ENCODE results near the gene DPEP1.
"Not testable (repeated sequence)": the region's sequence is repeated elsewhere in the genome, so short reads cannot be mapped to it uniquely, and the experiment has no call there.

Gene DPEP1

DNA sequence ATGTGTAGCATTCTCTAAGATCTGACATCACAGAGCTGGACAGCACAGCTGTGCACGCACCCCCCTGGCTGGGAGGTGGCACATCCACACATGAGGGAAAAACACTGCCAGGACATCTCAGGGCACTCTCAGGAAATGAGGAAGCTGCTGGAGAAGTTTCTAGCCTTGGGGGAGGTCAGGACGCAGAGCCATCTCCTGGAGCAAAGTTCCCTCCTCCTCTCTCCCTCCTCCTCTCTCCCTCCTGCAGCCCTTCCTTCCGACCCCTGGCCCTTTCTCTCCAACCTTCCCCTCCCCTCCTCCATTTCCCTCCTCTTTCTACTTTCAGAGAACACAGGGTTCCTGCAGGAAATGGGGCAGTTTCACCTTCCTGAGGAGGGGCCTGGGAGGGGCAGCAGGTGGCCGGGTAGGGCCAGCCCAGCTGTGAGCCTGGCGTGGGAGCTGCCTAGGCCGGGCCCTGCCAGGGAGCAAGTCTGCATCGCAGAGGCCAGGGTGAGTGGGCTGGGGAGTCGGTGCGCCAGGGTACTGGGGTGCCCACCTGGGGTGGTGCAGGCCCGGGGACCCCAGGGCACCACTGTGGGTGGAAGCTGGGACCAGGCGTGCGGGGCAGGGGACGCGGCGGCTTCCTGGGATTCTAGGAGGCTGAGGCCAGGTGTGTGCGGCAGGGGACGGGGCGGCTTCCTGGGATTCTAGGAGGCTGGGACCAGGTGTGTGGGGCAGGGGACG is at the start of gene DPEP1:
TSS of gene DPEP1 (plus strand) at position 412 of the 723 bp plus-strand sequence. CDS start 16,769 bp downstream, outside the sequence.
- DNase-seq = no peak

DNA sequence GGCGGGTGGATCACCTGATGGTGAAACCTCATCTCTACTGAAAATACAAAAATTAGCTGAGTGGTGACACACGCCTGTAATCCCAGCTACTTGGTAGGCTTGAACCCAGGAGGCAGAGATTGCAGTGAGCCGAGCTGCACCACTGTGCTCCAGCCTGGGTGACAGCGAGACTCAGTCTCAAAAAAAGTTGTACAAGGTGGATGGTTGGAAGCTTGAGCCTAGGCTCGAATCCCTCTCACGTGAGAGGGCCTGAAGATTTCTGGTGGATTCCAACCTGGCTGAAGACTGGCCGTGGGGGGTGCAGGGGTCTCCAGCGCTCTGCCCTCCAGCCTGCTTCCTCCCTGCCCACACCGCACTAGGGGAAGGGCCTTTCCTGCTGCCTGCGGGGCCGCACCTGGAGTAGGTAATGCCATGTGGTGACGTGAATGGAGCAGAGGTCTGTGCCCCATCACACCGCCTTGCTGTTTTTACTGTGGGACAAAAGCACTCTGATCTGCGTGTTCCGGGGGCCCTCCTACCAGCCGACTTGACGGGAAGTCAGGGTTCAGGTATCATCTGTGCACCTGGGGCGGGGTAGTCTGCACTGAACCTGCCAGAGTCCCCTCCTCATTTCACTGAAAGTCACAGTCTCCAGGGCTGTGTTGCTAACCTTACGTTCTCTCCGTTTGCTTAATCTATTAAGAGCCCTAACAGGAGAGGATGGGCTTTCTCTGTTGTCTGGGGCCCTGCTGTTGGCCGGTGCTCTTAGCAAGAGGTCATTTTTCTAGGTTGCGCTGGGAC is 48.8 kb upstream of the DPEP1 start:
- no peak for DNase-seq

DNA sequence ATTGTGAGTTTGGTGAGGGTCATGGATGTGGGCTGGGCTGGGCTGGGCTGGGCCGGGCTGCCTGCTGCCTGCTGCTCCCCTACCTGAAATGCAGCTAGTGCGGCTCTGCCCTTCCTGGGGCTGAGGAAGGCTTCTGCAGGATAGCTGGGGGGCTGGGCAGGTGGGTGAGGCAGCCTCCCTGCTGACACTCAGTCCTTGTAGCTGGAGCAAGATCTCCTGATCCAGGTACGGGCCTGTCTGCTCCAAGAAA is 48.3 kb upstream of the DPEP1 start:
- DNase-seq = no peak

DNA sequence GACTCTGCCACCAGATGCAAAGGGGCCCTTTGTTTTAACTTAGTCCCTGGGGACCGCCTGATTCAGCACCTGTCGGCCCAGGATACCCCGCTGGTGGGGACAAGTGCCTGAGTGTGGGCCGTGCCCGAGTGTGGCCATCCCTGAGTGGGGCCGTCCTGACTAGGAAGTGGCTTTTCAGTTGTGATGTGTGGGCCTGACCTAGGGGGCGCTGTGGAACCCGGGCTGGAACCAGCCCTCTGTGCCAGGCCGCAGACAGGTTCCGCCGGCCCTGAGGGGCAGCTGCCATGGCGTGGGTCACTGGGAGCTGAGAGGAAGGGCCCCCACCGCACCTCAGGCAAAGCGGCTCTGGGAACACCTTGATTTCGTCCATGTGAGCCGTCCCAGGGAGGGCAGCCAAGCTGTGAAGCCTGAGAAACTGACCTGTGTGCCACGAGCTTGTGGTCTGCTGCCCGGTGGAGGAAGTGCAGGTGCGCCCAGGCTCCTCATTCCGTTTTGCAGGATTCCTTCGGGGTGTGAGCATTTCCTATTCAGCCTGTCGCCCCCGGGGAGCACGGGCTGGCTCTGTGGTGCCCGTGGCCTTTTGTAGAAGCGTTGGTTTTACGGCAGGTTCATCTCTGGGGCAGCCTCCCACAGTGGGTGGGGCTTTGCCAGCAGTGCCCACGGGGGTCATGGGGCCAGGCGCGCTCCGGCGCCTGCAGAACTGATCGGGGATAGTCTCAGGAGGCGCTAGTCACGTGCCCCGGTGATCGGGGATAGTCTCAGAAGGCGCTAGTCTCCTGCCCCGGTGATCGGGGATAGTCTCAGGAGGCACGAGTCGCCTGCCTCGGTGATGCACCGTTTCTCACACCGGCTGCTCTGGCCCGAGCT is 47.7 kb upstream of the DPEP1 start:
- peak; percentile 14 for DNase-seq

DNA sequence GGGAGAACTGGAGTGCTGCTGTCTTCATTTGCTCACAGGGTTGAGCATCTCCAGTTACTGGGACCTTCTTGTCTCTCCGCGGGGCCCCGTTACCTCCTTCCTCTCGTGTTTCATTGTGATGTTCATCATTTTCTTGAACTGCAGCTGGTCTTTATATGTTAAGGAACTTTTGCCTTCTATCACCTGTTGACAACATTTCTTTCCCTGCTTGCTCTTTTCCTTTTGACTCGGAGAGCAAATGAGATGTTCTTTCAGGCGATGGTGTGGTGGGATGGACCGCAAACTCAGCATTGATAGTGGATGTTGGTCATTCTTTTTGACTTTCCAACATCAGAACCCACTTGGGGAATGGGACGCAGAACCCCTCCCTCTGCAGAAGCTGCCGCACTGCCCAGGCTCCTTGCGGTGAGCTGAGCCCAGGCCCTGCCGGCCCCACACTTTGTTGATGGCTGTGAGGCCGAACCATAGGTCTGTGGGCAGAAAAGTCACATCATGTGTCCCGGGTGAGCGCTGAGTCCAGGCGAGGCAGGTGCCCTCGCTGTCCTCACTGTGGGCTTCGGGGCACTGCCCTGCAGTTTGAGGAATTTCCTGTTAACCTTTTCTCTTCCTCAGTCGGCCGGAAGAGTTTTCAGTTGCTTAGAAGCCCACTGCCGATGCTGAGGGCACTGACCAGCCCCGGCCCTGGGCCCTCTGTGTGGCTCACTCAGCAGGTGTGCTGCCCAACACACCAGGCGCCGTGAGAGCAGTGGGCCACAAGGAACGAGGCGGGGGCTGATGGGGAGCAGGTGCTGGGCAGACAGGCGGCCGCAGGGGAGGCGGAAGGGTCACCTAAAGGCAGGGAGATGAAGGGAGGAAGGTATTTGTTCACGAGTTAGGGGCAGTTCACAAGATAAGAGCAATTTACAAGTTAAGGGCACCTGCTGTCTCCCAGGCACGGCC is 45.5 kb upstream of the DPEP1 start:
- no peak for DNase-seq

DNA sequence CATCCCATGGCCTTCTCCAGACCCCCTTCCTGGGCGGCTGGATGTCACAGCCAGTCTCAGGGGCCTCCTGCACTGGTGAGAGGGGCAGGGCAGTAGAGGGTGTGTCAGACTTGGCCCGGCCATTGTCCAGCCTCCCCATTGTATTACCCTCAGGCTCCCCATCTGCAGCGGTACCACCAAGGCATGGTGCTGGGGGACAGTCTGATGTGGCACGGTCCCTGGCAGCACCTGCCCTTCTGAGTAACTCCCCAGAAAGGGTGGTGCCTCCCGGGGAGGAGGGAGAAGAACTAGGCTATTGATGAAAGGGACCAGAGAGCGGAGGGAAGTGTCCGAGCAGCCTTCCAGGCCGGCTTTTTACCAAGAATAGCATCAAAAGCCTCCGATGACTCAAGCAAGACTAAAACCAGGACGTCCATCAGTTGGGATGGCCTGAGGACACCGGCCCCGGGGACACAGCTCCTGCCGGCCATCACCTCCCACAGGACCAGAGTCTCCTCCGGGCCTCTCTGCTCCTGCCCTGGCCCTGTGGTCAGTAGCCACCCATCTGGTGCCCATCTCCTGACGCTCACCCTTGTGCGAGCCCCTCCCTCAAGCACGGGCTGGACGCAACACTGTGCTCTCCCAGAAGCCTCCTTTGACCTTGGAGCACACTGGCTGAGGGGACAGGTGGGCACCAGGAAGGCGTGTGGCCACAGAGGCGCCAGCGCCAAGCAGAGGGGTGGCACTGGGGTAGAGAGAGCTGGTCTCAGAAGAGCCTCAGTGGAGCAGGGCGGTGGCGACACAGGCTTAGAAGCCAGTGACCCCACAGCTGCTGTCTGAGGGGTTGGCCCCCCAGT is 43.7 kb upstream of the DPEP1 start:
- DNase-seq = no peak

DNA sequence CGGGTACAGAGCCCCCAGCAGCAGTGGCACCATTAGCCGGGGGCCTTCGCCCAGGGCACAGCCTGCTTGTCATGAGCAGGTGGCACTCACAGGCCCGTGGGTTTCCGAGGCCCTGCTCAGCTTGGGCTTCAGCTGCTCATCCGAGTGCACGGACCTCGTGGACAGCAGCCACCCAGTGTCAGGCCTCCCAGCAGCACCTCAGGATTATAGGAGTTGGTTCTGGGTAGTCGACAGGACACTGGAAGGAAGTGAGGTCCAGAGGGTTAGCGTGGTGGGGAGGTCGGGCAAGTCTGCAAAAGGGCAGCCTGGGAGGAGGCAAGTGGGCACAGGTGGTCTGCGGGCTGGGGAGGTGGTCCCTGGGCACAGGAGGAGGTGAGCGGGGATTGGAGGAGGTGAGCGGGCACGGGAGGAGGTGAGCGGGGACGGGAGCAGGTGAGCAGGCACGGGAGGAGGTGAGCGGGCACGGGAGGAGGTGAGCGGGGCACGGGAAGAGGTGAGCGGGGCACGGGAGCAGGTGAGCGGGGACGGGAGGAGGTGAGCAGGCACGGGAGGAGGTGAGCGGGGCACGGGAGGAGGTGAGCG is 43.0 kb upstream of the DPEP1 start:
- DNase-seq = no peak

DNA sequence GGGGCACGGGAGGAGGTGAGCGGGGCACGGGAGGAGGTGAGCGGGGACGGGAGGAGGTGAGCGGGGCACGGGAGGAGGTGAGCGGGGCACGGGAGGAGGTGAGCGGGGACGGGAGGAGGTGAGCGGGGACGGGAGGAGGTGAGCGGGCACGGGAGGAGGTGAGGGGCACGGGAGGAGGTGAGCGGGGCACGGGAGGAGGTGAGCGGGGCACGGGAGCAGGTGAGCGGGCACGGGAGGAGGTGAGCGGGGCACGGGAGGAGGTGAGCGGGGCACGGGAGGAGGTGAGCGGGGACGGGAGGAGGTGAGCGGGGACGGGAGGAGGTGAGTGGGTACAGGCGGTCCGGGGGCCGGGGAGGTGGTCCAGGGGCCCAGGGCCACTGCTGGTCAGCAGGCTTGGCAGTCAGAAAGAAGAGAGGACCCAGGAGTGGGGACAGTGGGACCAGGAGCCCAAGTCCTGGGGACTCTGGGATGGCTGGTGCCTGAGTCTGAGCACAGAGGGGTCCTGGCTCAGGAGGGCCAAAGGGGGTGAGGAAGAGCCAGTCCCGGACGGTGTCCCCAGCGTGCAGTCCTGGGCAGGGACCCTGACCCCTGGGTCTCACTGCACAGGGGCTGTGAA is 42.4 kb upstream of the DPEP1 start:
- DNase-seq = not testable (repeated sequence)

DNA sequence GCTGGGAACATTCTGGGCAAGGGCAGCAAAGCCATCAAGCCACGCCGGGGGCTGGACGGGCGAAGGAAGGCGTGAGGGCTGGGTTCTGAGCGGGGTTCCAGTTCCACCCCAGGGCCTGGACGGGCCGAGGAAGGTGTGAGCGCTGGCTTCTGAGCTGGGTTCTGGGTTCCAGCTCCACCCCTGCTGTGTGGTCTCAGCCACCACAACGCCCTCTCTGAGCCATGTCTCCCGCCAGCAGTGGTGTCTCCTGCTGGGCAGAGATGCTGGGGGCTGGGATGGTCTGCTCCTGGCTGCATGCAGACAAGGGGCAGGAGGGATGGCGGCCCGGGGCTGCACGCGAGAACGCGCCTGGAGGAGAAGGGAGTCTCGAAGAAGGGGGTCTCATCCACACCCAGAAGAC is 41.8 kb upstream of the DPEP1 start:
- no peak for DNase-seq

DNA sequence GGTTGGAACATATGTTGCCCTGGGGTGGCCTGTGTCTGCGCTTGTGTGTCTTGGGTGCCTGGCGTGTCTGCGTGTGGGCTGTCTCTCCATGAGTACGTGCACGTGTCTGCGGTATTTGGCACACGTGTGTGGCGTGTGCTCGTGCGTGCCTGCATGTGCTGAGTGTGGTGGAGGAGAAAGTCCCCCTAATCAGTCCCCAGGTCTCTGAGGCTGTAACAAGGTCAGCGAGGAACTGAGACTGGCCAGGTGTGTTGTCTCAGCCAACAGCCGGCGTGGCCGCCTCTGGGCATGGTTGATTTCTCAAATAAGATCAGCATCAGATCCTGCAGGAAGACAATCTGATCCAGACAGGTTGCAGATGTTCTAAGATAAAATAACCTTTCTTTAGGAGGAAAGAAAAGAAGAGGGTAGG is 41.4 kb upstream of the DPEP1 start:
- DNase-seq = no peak

DNA sequence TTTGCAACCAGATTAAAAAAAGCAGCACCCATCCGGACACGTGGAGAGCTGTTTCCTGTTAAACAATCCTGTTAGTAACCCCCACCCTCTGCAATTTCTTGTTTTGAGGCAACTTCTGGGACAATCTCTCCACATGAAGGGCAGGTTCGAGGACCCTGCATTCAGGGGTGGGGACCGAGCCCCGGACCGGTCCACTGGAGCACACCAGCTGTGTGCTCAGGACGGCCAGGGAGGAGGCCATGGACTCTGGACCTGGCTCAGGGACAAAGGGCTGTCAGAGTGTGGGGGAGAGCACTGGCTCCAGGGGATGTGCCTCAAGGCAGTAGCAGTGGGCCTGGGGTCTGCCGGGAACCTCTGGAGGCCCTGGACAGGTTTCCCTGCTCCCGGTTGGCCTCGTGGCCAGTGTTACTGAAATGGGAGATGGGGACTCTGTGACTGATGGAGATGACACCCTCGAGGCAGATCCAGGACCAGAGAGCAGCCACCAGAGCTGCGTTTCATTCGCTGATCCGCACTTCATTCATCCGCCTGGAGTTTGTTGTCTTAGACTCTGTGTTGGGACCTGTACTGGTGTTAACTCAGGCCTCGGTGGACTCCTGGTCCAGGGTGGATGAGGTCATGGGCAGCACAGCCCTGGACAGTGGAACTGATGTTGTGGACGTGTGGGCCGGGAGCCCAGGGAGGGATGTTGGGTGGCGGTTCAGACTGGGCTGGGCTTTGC is 40.8 kb upstream of the DPEP1 start:
- no peak for DNase-seq

DNA sequence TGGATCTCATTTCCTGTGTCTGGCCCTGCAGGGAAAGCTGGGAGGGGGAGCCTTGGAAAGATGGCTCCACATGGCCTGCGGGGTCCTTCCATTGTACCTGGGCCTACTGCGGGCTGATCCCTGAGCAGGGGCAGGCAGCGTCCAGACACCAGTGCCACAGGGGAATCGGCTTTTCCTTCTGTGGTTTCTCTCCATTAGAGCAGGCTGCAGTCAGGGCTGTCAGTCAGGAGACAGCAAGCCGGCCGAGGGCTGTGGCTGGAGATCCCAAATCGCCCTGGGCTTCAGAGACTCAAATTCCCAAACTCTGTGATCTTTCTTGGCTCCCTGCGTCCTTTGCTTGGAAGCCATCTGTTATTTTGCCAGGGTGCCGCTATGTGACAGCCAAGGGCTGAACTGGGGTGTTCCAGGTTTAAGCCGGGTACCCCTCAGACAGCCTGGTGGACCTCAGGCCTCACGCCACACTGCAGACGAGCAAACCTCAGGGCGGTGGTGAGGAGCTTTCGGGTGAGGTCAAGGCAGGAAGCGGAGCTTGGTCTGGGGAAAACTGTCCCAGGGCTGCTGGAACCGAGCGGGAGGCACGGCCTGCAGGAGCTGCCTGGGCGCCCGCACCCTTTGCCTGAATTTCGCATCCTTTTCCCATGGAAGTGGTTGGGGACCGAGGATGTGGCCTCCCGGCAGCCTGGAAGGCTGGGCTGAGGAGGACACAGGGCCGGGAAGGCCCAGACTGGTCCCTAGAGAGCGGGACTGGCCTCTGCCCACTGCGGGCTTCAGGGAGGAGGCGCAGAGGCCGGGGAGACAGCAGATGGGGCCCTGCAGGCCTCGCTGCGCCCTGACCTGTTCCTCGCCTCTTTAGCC is 39.4 kb upstream of the DPEP1 start:
- no peak for DNase-seq

DNA sequence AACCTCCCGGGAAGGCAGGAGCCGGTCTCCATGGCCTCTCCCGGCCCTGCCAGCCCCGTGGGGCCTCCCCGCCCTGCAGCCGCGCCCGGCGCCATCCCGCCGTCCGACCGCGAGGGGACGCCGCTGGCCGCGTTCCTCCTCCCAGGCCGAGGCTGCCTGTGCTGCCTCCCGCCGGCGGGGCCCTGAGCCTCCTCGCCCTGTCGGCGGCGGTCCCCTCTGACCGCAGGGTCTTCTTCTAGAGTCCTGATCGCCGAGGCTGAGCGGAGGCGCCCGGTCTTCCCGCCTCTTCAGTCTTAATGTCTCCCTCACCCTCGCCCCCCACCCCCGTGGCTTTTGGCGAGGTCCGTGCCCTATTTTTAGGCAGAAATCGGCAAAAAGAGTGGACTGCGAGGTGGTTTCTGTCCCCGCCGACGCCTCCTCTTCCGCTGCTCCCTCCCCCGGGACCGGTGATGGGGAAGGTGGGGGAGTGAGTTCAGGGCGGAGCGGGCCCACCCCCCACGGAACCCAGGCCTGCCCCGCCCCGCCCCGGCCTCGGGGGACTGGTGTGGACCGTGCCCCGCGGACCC is 38.7 kb upstream of the DPEP1 start:
- peak; percentile 9 for DNase-seq

DNA sequence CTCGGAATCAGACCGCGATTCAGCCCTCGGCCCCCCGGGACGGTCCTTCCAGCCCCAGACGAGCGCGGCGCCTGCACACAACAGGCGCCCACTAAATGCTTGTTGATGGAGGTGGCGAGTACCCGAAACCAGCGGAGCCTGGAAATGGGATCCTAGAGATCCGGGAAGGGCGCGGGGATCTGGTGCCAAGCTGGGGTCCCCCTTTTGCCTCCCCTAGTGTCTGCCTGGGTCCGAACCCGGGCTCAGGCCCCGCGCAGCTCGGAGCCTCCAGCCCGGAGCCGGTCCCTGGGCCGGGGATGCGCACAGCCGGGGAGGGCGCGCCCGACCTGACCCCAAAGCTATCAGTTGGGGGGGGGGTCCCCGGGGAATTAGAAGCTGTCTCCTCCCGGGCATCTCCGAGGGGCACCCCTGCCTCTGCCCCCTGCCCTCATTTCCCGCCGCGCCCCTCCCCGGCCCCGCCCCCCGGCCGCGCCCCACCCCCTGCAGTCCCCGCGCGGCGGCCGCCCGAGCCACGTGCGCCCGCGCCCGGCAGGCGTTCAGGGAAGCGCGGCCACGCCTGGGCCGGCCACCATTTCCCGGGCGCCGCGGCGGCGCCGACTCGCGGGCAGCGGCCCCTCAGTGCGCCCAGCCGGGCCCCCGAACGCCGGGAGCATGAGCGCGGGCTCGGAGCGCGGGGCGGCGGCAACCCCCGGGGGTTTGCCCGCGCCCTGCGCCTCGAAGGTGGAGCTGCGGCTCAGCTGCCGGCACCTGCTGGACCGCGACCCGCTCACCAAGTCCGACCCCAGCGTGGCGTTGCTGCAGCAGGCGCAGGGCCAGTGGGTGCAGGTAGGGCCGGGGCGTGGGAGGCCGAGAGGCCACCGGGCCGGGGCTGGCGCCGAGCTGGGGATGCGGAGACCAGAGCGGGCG is 37.9 kb upstream of the DPEP1 start, which contains the start of gene CPNE7:
TSS of gene CPNE7 (plus strand) at position 512 of the 906 bp plus-strand sequence. CDS start at position 652, 140 bp downstream.
- DNase-seq = no peak

DNA sequence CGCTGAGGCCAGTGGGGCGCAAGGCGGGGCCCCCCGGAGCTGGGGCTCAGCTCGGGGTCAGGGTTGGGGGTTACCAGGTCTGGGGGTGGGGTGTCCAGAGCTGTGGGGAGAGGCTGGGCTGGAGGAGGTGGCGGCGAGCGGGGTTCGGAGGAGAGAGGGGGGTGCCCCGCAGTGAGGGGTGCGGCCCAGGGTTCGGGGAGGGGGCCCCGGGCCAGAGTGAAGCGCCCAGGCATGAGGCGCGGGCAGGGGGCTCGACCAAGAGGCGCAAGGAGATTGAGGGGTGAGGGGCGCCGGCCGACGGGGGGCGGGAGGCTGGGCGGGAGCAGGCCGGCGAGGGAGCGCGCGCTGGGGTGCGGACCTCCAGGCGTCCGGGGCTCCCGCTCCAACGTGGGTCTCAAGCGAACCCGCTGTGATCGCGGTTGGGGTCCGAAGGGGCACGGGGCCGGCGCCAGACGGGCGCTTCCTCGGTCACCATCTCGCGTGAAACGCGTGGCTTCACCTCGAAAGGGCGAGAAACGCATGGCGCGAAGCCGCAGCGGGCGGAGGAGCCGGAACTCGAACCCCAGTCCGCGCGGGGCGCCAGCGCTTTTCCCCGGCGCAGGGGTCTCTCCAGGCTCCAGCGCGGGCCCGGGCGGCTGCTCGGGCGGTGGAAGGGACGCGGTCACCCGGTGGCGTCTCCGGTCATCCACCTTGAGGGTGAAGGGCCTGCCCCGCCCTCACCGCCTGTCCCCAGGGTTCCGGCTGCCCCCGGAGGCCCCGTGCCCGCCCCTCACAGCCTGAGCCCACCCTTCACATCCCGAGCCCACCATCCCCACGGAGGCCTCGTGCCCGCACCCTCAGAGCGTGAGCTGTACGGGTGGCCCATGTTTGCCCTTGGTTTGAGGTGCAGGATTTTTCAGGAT is 37.0 kb upstream of the DPEP1 start:
- DNase-seq = no peak

DNA sequence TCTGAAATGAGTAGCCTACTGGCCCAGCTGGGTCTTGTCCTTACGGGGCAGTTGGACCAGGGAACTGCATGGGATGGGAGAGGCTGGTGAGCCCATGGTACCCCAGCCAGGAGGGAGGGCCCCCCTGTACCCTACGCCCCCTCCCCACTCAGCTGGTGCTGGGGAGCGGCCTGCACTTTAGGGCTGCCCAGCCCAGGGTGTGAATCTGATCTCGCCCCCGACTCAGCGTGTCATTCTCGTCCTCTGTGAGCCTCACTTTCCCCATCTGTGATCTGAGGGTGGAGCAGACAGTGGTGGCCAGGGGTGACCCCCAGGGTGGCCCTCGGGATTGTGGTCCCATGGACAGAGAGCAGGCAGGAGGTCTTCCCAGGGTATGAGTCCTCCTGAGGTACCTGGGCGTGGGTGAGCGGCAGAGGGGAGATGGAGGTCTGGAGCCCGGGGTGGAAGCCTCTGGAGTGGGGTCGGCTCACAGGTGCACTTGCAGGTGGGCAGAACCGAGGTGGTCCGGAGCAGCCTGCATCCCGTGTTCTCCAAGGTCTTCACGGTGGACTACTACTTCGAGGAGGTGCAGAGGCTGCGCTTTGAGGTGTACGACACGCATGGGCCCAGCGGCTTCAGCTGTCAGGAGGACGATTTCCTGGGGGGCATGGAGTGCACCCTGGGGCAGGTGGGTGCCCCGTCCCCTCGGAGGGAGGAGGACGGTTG is 36.2 kb upstream of the DPEP1 start:
- DNase-seq = no peak
